Measurements from ENCODE around the gene AGTRAP.

- TF ChIP-seq CTCF (IDR thresholded peaks at IDR 0.05): no peak
- no peak for TF ChIP-seq POLR2A (IDR thresholded peaks at IDR 0.05)
These were observed 7.7 kb upstream of the AGTRAP start for GRCh38 chr1:11728126-11728806.

Data from adrenal gland (tissue), 5 donors.